Esophagus squamous epithelium (tissue), 5 donors: ENCODE data around the gene MVB12B. TPM values are rescaled to one million over a fixed set of nuclear protein-coding genes. Genes with fewer than 3 reads are reported as not detected.

Source experiments
- DNase-seq: peaks from one replicate; lab custom pipeline; 2025; lab: John Stamatoyannopoulos, UW
- H3K27ac ChIP-seq, 4 donors: fragments of 200-600 bp; sonication (generic); one replicate each; pipeline ENCODE4 v1.5.1; 2016 to 2019; ENCODE audit warnings: mild to moderate bottlenecking in 1 of 4
- H3K27me3 ChIP-seq, 4 donors: fragments of 200-600 bp; sonication (generic); 1 replicate in 3 of 4; 2 replicates in 1 of 4; pipeline versions ENCODE4 v1.5.1 to v1.6.0; 2017 to 2021; ENCODE audit warnings: antibody characterized with exemption in 1 of 4
- H3K36me3 ChIP-seq, 3 donors: fragments of 200-600 bp; sonication (generic); one replicate each; pipeline ENCODE4 v1.5.1; 2016 to 2019
- H3K4me1 ChIP-seq, 3 donors: fragments of 200-600 bp; sonication (generic); one replicate each; pipeline ENCODE4 v1.5.1; 2017 to 2019
- H3K4me3 ChIP-seq, 4 donors: fragments of 200-600 bp; sonication (generic); 1 replicate in 3 of 4; 2 replicates in 1 of 4; pipeline ENCODE4 v1.5.1; 2016 to 2019; ENCODE audit warnings: mild to moderate bottlenecking in 2 of 4, moderate library complexity in 1 of 4
- H3K9me3 ChIP-seq, 3 donors: fragments of 200-600 bp; sonication (generic); one replicate each; pipeline ENCODE4 v1.5.1; 2016 to 2019
- POLR2A ChIP-seq, 4 donors: fragments of 450-650 bp; IDR thresholded peaks; one replicate each; pipeline ENCODE4 v1.6.1; 2017; ENCODE audit warnings: antibody characterized with exemption in 4 of 4, mild to moderate bottlenecking in 4 of 4, moderate library complexity in 3 of 4
- WGBS, 2 donors: methylation state at CpG; one replicate each; pipeline ENCODE4 v1.1.5; 2018; 5-methylcytosine and 5-hydroxymethylcytosine counted together
- intact Hi-C: fragments of 100-400 bp; cut with DNase I; formaldehyde crosslinking; loops from one replicate; pipeline ENCODE4 v1.15.0; 2022
- total RNA-seq, 4 donors: library from RNA; depleted of rRNA; stranded (reverse); fragments of >200 nt; gene quantifications; one replicate each; pipeline ENCODE4 v1.1.0, GENCODE V29; 2016
- TF ChIP-seq, protein P1 (sequence below), 6 experiments: fragments of 450-650 bp in 4 of 6; fragments of 200-600 bp in 2 of 6; sonication (generic) in 2 of 6; IDR thresholded peaks; one replicate each; pipeline ENCODE4 v1.5.1; 2016 to 2019; ENCODE audit warnings: antibody characterized with exemption in 6 of 6, mild to moderate bottlenecking in 4 of 6, moderate library complexity in 4 of 6
- donor health status: DM: yes; HTN: yes; CAD: no.

The MVB12B gene
- total RNA-seq, 4 donors from 2014 or later, result 3.2 to 13.2 (median 5.3) TPM

DNA sequence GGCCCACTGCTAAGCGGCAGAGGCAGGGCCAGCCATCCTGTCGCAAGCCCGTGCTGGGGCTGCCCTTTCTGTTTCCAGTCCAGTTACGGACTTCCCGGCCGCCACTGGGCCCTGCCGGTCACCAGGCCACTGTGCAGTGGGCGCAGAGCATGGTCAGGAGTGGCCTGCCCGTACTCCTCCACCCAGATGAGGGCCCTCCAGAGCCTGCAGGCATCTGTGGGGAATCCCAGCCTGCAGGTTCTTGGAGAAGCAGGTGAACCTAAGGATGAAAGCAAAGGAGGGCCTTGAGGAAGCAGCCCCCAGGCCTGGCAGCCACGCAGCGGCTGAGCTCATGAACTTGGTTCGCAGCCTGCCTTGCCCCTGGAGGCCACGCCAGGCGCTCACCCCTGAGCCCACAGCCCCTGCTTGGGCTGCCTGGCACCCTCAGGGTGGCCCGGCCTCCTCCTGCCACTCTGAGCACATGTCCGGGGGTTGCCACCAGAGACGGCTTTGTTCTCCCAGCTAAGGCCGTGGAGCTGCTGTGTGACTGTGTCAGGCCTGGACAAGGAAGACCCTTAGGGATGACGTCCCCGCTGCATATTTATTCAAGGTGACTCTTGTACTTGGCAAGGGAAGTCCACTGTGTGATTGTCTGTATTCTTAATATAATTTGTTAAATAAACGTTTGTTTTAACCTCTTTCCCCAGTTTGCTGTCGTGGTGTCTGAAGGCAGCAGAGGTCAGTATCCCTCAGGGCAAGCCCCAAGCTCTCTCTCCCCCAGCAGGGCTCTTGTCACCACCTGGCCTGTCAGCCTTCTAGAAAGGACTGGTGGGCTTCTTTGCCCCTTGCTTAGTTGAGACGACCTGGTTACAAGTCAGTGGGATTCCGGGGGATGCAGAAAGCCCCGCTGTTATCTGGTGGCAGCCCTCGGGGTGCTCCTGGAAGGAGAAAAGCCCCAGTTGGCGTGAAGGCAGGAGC, 180.0 kb downstream of the MVB12B start:
- no peaks in the 10 kb centered on the region for H3K4me1 ChIP-seq
- TF ChIP-seq POLR2A (IDR thresholded peaks at IDR 0.05), result no peak
- TF ChIP-seq, protein P1, sequence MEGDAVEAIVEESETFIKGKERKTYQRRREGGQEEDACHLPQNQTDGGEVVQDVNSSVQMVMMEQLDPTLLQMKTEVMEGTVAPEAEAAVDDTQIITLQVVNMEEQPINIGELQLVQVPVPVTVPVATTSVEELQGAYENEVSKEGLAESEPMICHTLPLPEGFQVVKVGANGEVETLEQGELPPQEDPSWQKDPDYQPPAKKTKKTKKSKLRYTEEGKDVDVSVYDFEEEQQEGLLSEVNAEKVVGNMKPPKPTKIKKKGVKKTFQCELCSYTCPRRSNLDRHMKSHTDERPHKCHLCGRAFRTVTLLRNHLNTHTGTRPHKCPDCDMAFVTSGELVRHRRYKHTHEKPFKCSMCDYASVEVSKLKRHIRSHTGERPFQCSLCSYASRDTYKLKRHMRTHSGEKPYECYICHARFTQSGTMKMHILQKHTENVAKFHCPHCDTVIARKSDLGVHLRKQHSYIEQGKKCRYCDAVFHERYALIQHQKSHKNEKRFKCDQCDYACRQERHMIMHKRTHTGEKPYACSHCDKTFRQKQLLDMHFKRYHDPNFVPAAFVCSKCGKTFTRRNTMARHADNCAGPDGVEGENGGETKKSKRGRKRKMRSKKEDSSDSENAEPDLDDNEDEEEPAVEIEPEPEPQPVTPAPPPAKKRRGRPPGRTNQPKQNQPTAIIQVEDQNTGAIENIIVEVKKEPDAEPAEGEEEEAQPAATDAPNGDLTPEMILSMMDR (IDR thresholded peaks at IDR 0.05), result no peak
- DNase-seq, result no peak
- H3K9me3 ChIP-seq, result no peaks in the 10 kb centered on the region
- intact Hi-C loops, result no loop called here
- no peak overlapping the region for H3K27ac ChIP-seq
- WGBS, 2 donors, result 51 to 81% methylated on average over 4 to 11 of the region's 27 CpGs
- peaks cover 0 to 34% (median 0%) of the 10 kb centered on the region in 4 donors for H3K27me3 ChIP-seq
- no peak overlapping the region for H3K4me3 ChIP-seq
- H3K36me3 ChIP-seq, result peaks cover 0 to 29% (median 0%) of the 10 kb centered on the region in 3 donors

DNA sequence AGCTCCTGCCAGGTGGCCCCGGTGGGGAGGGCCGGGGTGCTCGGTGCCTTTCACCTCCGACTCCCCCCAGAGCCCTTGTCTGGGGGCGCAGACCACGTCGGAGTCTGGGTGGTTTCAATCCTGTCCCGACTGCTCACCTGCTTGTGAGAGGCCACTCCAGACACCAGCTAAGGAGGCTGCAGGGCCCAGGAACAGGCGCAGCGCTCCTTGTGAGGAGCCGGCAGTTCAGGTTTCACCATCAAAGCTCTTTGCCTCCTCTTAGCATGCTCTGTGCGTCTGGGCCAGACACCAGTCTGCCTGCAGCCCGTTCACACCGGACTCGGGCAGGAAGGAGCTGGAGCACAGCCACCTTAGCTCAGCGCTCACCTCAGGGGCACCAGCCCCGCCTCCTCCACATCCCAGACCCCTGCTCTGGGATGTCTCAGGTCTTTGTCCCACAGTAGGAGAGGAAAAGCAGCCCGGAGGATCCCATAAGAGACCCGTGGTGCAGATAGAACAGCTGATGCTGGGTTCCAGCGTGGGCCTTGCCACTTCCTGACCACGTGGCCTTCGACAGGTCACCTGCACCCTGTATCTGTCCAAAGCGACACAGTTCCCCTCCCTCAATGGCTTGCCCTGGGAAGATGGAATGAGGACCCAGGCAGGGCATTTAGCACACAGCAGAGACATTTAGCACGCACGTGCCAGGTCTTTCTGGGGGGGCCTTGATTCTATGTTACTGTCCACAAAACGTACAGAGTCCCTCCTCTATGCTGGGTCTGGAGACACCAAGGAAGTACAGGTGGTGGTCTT, 180.9 kb downstream of the MVB12B start:
- Histone ChIP-seq H3K4me1 (no peaks in the 10 kb centered on the region), H3K27ac (no peak overlapping the region), H3K9me3 (no peaks in the 10 kb centered on the region), H3K4me3 (no peak overlapping the region), H3K27me3 (peaks cover 0 to 34% (median 0%) of the 10 kb centered on the region in 4 donors), H3K36me3 (peaks cover 0 to 29% (median 0%) of the 10 kb centered on the region in 3 donors)
- 67% methylated on average over 6 to 10 of the region's 26 CpGs for WGBS, 2 donors
- no peak for DNase-seq
- intact Hi-C loops, result no loop called here
- TF ChIP-seq, protein P1 (IDR thresholded peaks at IDR 0.05), result no peak
- no peak for TF ChIP-seq POLR2A (IDR thresholded peaks at IDR 0.05)

DNA sequence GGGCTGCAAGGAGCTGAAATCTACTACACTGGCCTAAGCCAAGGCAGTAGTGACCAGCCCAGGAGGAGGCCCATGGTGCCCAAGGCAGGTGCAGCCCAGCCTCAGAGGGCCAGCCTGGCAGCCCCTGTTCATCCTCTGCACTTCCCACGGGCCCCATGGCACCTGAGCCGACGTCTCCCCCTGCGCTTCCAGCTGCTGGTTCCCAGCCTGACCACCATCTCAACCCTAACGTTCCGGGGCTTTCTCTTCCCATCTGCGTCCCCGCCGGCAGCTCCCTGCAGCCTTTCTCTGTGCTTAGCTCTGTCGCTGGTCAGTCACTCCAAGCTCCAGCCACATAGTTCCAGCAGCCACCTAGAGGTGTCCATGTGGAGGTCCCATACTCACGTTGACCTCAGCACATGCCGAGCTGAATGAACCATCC, 181.6 kb downstream of the MVB12B start:
- intact Hi-C loops, result no loop called here
- no peak overlapping the region for H3K4me3 ChIP-seq
- H3K9me3 ChIP-seq, result no peaks in the 10 kb centered on the region
- TF ChIP-seq, protein P1 (IDR thresholded peaks at IDR 0.05), result no peak
- TF ChIP-seq POLR2A (IDR thresholded peaks at IDR 0.05), result no peak
- peaks cover 0 to 41% (median 0%) of the 10 kb centered on the region in 4 donors for H3K27me3 ChIP-seq
- DNase-seq, result no peak
- 81 to 83% methylated on average over 12 of the region's 12 CpGs for WGBS, 2 donors
- no peak overlapping the region for H3K27ac ChIP-seq
- H3K4me1 ChIP-seq, result peaks cover 0 to under 1% (median 0%) of the 10 kb centered on the region in 3 donors
- peaks cover 0 to 22% (median 0%) of the 10 kb centered on the region in 3 donors for H3K36me3 ChIP-seq

DNA sequence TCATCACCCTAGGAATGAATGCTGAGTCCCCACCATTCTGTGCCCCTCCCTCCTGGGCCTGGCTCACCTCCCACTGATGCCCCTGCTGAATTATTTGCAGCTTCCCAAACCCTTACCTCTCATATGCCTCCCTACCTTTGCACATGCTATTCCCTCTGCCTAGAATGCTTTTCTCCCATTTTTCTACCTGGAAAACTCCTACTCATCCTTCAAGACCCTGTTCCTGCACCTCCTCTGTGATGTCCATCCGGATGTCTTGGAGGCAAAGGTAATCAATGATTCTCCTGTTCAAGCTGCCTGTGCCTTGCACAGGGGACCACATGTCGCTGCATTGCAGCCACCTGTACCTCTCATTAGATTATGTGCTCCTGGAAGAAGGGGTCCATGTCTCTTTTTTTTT, 182.3 kb downstream of the MVB12B start:
- Histone ChIP-seq H3K27ac (no peak overlapping the region), H3K4me1 (peaks cover 4 to 8% (median 6%) of the 10 kb centered on the region in 3 donors), H3K4me3 (no peak overlapping the region), H3K36me3 (peaks cover 0 to 15% (median 0%) of the 10 kb centered on the region in 3 donors), H3K9me3 (no peaks in the 10 kb centered on the region), H3K27me3 (peaks cover 0 to 48% (median 0%) of the 10 kb centered on the region in 4 donors)
- no peak for DNase-seq
- no peak for TF ChIP-seq POLR2A (IDR thresholded peaks at IDR 0.05)
- TF ChIP-seq, protein P1 (IDR thresholded peaks at IDR 0.05), result no peak
- 62 to 92% methylated on average over 2 of the region's 2 CpGs for WGBS, 2 donors
- intact Hi-C loops, result no loop called here
